GM18907 (cell line): ENCODE measurements around the gene CLK4.

Experiments
- ATAC-seq: cut with Tn5 transposase; IDR thresholded peaks from one replicate; pipeline ENCODE4 v1.9.1; 2021; ENCODE audit warnings: mild to moderate bottlenecking, moderate library complexity; ENCODE audit not compliant: unreplicated experiment

Gene CLK4

DNA sequence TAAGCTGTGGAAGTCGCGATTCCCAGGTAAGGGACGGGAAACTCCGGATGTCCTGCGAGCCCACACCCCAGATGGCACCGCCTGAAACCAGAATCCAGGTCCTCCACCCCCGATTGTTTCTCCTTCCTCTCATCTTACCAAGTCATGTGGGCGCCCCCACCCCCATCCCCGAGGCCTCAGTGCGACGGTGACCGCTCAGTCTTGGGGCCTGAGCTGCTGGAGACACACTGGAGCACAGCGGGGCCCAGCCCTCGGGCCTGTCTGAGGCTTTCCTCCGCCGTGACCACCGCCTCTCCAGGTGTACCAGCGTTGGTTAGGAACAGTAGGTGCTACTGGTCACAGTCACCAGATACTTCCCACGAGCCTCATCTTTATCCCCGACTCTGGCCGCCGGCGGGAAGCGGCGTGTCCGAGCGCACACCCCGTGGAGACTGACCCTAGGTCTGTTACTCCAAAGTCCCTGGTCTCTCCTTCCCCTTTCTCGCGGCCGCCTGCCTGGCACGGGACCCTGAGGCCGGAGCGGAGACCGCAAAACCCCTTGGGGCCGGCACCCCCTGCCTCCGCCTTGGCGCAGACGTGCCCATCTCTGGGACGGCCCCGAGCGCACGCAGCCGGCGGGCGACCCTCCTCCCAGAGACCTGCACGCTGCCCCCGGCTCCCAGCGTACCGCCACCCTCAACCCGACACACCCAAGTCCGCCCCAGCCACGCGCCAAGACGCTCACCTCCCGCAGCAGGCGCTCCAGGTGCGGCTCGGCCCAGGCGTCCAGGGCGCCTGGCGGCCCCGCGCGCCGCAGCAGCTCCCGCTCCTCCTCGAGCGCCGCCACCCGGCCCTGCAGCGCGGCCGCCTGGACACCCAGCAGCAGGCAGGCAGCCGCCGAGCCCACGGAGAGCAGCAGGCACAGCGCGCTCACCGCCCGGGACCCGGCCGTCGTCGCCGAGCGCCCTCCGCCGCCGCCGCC is 37.4 kb downstream of the CLK4 start:
- no peak for ATAC-seq

GRCh38 chr5:178588769-178589168 is 38.1 kb downstream of the CLK4 start:
- no peak for ATAC-seq

DNA sequence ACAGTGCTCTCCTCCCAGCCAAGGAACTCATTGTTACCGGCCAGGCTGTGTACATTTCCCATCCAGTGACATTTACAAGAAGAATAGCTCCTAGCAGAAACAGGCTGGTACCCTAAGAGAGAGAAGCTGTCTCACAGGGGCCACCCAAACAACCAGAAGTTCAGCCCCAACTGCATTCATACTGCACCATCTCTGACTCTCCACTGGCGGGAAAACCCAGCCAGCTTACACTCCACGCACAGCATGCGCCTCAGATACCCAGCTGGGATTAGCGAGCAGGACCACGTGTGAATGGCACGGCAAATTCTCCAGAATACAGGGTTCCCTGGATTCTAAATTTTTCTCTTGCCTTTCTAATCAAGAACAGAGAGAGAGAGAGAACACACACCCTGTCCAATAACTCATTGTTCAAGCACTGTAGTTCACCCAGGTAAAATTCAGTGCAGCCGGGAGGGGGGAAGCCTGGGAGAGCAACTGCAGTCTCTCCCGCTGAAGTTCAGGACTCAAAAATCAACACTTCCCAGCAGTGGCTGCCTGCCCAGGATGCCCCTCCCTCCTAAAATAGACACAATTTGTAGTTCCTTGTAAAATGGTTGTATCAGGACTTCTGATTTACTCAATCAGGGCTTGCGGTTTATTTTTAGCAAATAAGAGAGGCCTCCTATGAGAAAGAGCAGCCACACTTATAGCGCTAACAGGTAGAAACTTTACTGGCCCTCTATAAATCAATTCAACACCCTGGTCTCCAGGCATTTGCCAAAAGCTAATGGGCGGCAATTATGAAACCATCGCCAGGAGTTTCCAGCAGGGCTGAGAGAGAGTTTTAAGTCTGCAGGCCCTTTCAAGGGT is 38.9 kb downstream of the CLK4 start:
- no peak for ATAC-seq

- ATAC-seq: no peak
Observed at GRCh38 chr5:178586396-178586795, 40.5 kb downstream of the CLK4 start.

DNA sequence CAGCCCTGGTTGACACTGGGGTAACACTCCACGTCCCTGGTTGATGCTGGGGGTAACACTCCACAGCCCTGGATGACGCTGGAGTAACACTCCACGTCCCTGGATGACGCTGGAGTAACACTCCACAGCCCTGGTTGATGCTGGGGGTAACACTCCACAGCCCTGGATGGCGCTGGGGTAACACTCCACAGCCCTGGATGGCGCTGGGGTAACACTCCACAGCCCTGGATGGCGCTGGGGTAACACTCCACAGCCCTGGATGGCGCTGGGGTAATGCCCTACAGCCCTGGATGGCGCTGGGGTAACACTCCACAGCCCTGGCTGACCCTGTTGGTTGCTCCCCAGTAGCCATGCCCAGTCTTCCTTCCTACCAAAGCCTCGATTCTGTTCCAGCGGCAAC is 41.4 kb downstream of the CLK4 start:
- peak; percentile 97 for ATAC-seq

DNA sequence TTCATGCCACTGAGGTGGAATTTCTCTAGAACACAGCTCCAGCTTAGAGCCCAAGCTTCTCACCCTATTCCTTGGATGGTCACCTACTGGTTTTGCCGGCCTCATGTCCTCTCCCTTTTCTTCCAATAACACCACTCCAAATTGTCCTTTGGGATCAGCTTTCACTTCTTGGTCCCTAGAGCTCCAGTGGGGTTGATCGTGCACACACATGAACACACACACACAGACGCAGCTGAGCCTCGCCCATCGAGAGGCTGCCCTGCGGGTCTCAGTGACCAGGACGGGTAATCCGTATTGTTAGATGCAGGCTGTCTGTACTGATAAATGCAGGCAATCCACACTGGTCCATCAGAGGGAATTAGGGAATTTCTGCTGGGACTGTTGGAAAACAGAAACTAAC is 43.6 kb downstream of the CLK4 start:
- no peak for ATAC-seq

- ATAC-seq: no peak
Observed at GRCh38 chr5:178582291-178582690, 44.6 kb downstream of the CLK4 start.

DNA sequence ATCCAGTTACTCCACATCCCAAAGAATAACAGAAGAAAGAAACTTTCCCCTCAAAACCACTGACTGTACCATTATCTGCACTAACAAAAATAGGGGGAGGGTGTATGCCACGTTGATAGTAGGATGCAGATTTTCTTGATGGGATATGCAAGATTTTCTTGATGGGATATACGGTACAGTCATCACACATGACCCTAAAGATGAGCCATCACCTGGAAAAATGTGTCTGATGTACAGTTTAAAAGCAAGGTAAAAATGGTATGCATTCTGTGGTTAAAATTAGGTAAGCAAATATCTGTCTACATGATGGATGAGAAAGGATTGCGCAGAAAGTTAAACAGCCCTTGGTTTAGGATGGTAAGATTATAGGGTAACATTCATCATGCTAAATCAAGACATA is 45.2 kb downstream of the CLK4 start:
- ATAC-seq: no peak

DNA sequence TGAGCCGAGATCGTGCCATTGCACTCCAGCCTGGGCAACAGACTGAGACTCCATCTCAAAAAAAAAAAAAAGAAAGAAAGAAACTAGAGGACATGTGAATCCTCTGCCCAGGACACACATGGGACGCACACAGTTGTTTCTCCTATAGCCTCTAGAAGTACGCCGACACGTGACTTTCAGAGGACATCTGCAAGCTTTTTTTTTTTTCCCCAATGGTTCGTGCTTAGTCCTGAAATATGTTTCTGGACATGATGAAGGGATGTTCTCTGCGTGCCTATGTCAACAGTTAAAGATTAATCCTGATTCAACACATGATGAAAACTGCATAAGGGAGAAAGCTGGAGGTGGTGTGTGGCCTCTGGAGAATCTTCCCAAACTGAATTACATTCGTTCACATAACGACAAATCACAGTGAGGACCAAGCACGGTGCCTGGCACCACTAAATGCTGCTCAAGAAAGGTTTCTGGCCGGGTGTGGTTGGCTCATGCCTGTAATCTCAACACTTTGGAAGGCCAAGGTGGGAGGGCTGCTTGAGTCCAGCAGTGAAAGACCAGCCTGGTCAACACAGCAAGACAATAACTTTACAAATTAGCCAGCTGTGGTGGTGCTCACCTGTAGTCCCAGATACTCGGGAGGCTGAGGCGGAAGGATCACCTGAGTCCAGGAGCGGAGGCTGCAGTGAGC is 46.4 kb downstream of the CLK4 start:
- ATAC-seq: no peak

- no peak for ATAC-seq
Observed at GRCh38 chr5:178577944-178578343, 48.9 kb downstream of the CLK4 start.

DNA sequence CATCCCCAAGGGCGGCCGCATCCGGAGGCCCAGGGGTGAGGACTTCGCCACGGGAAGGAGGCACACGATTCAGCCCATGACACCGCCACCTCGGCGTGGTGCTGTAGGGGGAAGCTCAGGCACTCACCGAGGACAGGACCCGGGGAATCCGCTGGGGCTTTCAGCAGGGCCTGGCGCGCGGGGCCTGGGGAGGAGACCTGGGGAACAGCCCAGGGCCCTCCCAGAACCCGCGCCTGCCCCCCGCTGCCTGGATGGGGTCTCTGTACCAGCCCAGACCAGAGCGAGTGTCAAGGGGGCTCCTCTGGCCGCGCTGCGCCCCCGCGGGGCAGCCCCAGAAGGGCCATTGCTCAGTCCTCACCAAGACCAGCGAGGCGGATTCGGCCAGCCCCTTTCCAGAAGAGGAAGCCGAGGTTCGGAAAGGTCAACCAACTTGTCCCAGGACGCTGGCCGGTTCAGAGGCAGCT is 49.4 kb downstream of the CLK4 start:
- no peak for ATAC-seq

GRCh38 chr5:178576591-178577351 is 50.1 kb downstream of the CLK4 start:
- no peak for ATAC-seq

DNA sequence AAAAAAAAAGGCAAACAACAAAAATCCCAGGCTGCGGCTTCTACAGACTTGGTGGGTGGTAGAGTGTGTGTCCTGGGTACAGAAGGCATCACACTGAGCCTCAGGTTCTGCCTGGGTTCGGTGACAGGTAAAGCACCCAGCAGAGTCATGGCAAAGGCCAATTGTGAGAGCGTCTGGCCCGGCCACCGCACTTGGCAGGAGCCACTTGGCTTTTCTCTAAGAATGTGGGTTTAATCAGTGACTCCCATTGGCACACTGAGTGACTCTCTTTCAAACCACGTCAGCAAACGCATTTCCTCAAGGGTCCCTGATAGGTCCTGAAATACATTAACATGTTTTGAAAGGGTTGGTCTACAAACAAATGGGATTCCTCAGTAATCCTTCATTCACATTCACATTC is 53.6 kb downstream of the CLK4 start:
- no peak for ATAC-seq

GRCh38 chr5:178572617-178573016 is 54.2 kb downstream of the CLK4 start:
- no peak for ATAC-seq

DNA sequence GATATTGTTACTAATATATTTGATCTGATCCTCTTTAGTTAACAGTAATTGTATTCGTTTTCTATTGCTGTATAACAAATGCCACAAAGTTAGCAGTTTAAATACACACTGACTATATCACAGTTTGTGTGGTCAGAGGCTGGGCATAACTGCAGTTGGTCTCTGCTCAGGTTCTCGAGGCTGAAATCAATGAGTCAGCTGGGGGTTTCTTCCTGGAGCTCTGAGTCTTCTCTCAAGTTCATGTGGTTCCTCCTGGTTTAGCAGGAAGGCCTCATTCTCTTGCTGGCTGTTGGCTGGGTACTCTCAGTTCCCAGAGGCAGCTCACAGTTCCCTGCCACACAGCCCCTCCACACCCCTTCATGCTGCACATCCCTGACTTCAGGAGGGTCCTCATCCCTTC is 57.4 kb downstream of the CLK4 start:
- no peak for ATAC-seq

- no peak for ATAC-seq
Observed at GRCh38 chr5:178564811-178565550, 61.9 kb downstream of the CLK4 start.

DNA sequence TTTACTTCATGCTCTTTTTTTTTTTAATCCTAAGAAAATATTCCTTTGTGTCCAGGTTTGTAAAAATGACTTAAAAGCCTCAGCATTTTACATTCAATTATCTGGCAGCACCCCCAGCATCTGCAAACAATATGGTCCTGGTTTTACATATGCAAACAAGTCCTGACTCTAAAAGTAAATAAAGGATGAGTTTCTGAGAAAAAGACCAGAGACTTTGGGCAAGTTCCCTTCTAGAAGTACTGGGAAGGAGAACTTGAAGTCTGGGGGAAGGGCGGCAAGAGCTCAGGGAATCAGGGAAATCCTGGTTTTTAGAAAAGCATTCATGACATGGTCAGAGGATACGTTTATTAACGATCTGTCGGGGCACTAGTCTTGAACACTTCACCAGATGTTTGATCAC is 62.5 kb downstream of the CLK4 start:
- ATAC-seq: no peak

- ATAC-seq: no peak
Observed at GRCh38 chr5:178563621-178564020, 63.2 kb downstream of the CLK4 start.

DNA sequence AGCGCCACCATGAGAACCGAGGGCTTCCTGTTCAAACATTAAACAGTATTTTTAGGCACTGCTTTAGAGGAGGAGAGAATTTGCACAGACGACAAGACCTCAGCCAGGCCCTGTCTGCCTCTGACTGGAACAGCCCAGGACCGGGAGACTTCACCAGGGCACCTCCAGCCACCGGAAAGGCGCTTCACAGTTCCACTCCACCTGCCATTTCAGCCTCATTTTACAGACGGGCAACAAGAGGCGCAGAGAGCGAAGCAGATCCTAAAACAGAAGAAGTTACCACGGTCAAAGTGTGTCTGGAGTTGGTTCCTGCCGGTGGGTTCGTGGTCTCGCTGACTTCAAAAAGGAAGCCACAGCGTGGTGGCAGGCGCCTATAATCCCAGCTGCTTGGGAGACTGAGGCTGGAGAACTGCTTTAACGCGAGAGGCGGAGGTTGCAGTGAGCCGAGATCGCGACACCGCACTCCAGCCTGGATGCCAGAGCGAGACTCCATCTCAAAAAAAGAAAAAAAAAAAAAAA is 65.0 kb downstream of the CLK4 start:
- no peak for ATAC-seq

- no peak for ATAC-seq
Observed at GRCh38 chr5:178560911-178561310, 65.9 kb downstream of the CLK4 start.
